Fibroblast of upper back skin (primary cell): Measurements from ENCODE around the gene SEC22A.

Experiments
- DNase-seq: peaks from one replicate; pipeline ENCODE4 v3.0.0-alpha.2; 2013

The SEC22A gene

GRCh38 chr3:123290107-123290930, 88.6 kb downstream of the SEC22A start:
- DNase-seq, result no peak

DNA sequence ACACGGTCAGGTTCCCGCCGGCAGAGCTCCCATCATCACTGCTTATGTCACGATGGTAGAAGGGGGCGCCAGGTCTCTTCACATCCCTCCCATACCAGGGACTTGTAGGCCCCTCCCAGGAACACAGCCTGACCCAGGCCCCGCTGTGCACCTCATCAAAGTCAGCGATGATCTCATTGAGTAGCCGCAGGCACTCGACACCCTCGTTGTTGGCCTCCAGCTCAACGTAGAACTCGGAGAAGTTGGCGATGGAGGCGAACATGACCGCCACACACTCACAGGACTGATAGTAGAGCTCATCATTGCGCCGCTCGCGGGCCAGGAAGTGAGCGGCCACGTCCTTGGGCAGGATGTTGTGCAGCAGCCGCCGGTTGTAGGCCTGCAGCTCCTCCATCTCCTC, 89.2 kb downstream of the SEC22A start:
- DNase-seq, result no peak

GRCh38 chr3:123291404-123291803, 89.7 kb downstream of the SEC22A start:
- no peak for DNase-seq

- DNase-seq, result no peak
Measured at GRCh38 chr3:123292321-123293310, 90.9 kb downstream of the SEC22A start.

DNA sequence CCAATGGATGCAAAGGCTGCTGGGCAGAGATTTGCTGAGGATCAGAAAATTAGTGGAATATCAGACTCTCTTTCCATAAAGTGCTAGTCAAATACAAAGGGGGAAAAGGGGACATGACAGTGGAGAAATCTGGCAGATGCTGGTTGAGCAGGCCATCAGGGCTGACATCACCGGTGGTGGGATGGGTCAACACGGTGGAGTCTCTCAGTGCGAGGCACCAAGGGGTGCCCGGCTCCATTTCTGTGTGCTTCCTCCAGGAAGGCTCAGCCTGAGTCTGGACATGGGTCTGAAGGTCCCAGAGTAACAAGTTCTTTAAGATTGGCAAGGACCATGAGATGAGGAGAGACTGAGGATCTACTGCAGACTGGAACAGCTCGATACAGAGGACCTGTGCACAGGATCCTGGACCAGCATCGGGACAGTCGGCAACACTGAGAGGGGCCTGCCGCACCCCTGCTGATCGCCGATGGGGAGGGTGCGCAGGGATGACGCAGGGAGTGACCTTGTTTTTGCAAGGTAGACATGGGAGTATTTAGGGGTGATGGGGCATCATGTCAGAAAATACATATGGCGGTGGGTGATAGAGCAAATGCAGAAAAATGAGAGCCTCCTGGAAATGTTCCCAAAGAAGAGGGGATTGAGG, 92.7 kb downstream of the SEC22A start:
- no peak for DNase-seq

DNA sequence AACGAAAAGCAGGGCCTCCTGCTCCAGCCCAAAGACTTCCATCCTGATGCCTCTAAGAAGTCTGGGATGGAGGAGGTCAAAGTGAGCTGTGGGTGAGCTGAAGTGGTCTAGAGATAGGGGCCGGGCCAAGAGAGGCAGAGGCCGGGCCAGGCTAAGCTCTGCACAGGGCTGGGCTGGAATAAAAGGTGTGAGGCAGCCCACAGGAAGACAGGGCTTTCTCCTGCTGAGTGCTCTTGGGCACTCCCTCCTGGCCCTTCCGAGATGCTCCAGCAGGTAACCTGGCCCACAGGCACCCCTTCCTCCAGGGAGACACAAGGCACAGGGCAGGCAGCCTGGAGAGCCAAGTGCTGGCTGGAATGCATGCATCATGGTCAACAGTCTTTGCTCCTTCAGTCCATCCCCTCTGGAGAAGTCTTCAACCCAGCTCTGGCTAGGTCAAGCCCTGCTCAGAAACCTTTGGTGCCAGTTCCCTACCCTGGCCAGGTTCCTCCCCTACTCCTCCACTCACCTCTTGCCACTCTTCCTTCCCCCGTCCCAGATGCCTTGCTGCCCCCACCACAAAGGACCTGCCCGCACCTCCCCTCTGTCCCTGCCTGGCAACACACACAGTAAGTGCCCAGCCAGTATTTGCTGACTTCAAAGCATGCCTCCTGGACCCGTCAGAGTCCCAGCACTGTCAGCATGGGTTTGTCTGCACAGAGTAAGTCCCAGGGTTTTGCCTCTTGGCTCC, 93.6 kb downstream of the SEC22A start:
- DNase-seq, result no peak

GRCh38 chr3:123295901-123296250, 94.1 kb downstream of the SEC22A start:
- DNase-seq, result no peak

- no peak for DNase-seq
Measured at GRCh38 chr3:123296261-123296660, 94.5 kb downstream of the SEC22A start.

DNA sequence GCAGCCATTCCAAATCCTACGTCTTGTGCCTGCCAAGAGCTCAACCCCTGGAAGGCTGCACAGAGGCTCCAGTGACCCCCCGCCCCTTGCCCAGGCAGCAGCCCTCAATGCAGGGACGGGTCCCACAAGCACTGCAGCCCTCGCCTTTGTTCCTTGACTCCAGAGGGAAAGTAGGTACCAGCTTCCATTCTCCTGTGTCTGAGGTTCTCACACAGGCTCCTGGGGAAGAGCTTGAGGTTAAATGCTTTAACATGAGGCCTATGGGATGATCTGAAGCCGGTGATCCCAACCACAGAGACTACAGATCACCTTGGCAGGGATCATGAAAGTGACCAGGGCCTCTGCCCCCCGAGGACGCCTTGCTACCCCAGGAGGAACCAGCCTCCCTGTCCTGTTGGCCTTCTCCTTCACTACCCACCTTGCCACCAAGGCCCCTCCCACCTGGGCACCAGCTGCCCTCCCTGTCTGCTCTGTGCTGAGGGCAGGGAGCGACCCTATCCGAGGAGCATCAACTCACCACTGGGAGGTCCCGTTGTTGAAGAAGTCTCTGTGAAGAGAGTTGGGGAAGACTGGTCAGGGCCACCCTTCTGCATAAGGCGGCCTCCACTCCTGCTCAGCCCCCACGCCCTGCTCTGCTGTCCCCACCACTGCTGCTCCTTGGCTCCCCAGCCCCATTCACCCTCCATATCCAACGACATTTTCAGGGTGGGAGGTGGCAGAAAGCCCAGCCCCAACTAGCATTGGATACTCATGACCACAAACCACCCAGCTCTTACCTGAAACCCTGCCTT, 95.3 kb downstream of the SEC22A start:
- no peak for DNase-seq

GRCh38 chr3:123297627-123297899, 95.8 kb downstream of the SEC22A start:
- DNase-seq, result no peak

GRCh38 chr3:123298903-123299302, 97.2 kb downstream of the SEC22A start:
- DNase-seq, result peak; percentile 28

GRCh38 chr3:123299581-123299980, 97.8 kb downstream of the SEC22A start:
- DNase-seq, result no peak

- DNase-seq, result no peak
Measured at GRCh38 chr3:123300056-123300455, 98.3 kb downstream of the SEC22A start.

GRCh38 chr3:123300583-123300982, 98.8 kb downstream of the SEC22A start:
- DNase-seq, result no peak

GRCh38 chr3:123301331-123302184, 99.8 kb downstream of the SEC22A start:
- no peak for DNase-seq

DNA sequence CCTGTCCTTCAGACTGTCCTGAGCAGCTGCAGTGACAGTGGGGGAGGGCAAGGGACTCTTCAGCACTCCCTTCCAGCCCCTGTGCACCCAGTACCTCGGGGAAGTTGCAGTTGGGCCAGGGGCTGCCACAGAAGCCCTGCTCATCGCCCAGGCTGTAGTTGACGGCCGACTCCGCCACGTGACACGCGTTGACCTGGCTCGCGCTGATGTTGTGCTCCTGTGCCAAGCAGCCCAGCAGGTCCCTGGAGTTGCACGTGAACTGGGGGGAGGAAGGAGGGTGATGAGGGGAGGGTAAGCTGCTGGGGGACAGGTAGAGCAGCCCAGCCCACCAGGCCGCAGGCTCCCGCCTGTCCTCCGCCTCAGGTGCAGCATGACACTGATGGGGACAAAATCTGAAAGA, 101.2 kb downstream of the SEC22A start:
- DNase-seq, result no peak

DNA sequence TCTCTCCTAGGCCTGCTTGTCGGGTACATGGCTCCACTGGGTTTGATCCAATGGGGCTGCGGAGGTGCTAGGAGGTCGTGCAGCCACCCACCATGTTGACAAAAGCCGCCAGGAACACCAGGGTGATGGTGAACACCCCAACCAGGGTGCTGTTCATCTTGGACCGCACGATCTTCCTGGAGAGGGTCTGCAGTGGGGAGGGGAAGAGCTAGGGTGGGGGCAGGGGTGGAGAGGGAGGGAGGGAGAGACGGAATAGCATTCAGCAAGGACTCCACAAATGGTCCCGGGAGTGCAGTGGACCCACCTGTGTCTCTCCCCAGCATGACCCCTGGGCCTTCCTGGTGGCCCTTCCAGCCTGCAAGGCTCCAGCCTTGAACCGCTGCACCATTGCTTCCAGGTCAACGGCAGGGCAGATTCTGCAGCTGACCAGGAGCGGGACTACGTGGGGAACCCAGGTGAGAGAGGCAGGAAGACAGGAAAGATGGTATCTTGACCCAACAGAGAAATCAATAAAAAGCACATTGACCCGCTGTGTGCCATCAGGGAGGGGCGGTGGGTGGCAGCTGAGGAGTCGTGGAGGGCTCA, 102.3 kb downstream of the SEC22A start:
- no peak for DNase-seq

DNA sequence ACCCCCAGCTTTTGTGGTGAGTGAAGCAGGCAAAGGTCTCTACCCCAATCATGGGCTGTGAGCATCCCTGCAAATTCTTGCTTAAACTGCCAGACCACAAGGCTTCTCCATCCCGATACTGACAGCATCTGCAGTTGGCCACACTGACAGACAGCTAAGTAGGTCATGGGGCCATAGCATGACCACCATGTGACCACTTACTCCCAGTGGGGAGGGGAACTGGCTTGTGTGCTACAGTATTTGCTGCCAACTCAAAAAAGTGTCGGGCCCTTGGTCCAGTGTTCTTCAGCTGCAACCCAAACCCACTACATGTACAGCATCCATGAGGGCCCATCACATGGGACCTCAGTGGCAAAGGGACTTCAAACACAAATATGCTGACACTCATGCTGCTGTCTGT, 103.4 kb downstream of the SEC22A start:
- no peak for DNase-seq

- no peak for DNase-seq
Measured at GRCh38 chr3:123307064-123307463, 105.3 kb downstream of the SEC22A start.

- DNase-seq, result no peak
Measured at GRCh38 chr3:123310186-123310585, 108.4 kb downstream of the SEC22A start.

DNA sequence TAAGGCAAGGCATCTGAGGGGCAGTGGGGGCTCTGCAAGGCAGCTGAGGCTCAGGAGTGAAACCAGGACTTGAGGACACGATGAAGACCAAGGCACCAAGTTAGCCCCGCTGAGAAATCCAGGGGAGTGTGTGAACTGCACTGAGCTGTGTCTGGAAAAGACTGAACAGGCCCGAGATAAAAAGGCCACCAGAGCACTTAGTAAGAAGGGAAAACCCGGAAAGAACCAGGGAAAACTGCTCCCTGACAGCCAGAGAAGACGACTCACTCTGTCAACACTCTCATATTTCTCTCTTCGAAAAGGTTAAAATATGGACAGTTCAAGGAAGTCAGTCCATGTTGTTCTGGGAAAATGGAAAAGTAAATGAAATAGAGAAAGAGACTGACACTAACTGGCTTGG, 109.0 kb downstream of the SEC22A start:
- peak; percentile 6 for DNase-seq
